OCI-LY7 (cell line): Measurements from ENCODE around the gene KANSL3. TPM values are rescaled to one million over a fixed set of nuclear protein-coding genes. Genes with fewer than 3 reads are reported as not detected.
"Not testable (repeated sequence)": the region's sequence is repeated elsewhere in the genome, so short reads cannot be mapped to it uniquely, and the experiment has no call there.

ENCODE experiments used
- BruUV-seq: library from RNA; stranded (reverse); fragments of 400-500 nt; replicated peaks from 2 replicates; lab custom pipeline; 2021; lab: Mats Ljungman, UMichigan
- CTCF ChIA-PET: fragments of 300-600 bp; sonication (Branson Sonifier 250); formaldehyde crosslinking; loops from one replicate; lab custom pipeline; 2022; ENCODE audit warnings: antibody characterized with exemption; ENCODE audit not compliant: unreplicated experiment; lab: Charles Lee
- POLR2A ChIA-PET: fragments of 300-600 bp; sonication (Branson Sonifier 250); formaldehyde crosslinking; loops from one replicate; lab custom pipeline; 2022; ENCODE audit warnings: antibody characterized with exemption; lab: Charles Lee
- DNase-seq: peaks from one replicate; pipeline ENCODE4 v3.0.0-alpha.2; 2015; ENCODE audit warnings: low spot score
- H2AFZ ChIP-seq: fragments of 200-600 bp; sonication (generic), shearing (Covaris generic); 2 replicates; pipeline ENCODE4 v1.6.1; 2014; ENCODE audit warnings: mild to moderate bottlenecking, antibody characterized with exemption, low read length, moderate library complexity
- H3K27ac ChIP-seq: fragments of 200-600 bp; sonication (generic); 2 replicates; pipeline ENCODE4 v1.5.1; 2014; ENCODE audit warnings: mixed run types, low read depth, mild to moderate bottlenecking, moderate library complexity, low read length, inconsistent platforms; ENCODE audit not compliant: poor library complexity, severe bottlenecking
- H3K36me3 ChIP-seq: fragments of 200-600 bp; sonication (generic); 2 replicates; pipeline ENCODE4 v1.6.1; 2014; ENCODE audit warnings: mild to moderate bottlenecking, antibody characterized with exemption, low read length, moderate library complexity, mixed read lengths; ENCODE audit not compliant: insufficient read depth
- H3K4me1 ChIP-seq: fragments of 200-600 bp; sonication (generic); 2 replicates; pipeline ENCODE4 v1.5.1; 2014; ENCODE audit warnings: mild to moderate bottlenecking, low read length; ENCODE audit not compliant: insufficient read depth, poor library complexity, severe bottlenecking
- H3K4me2 ChIP-seq: fragments of 200-600 bp; sonication (generic); 2 replicates; pipeline ENCODE4 v1.6.1; 2014; ENCODE audit warnings: mild to moderate bottlenecking, low read length
- H3K4me3 ChIP-seq: fragments of 200-600 bp; sonication (generic); 2 replicates; pipeline ENCODE4 v1.5.1; 2014; ENCODE audit warnings: mild to moderate bottlenecking, low read depth, low read length; ENCODE audit not compliant: poor library complexity, severe bottlenecking
- H3K79me2 ChIP-seq: fragments of 200-600 bp; sonication (generic); 2 replicates; pipeline ENCODE4 v1.6.1; 2016; ENCODE audit warnings: low read depth, mild to moderate bottlenecking, low read length, moderate library complexity, mixed read lengths; ENCODE audit not compliant: insufficient read depth
- H3K9me2 ChIP-seq: fragments of 200-600 bp; sonication (generic); 2 replicates; pipeline ENCODE4 v1.6.1; 2016; ENCODE audit warnings: mild to moderate bottlenecking, low read length, mixed read lengths; ENCODE audit not compliant: insufficient read depth
- H3K9me3 ChIP-seq: fragments of 200-600 bp; sonication (generic); 2 replicates; pipeline ENCODE4 v1.6.1; 2014; ENCODE audit warnings: mild to moderate bottlenecking, mixed run types, low read length, mixed read lengths
- H4K20me1 ChIP-seq: fragments of 200-600 bp; sonication (generic); 2 replicates; pipeline ENCODE4 v1.6.1; 2014; ENCODE audit warnings: mild to moderate bottlenecking, antibody characterized with exemption, low read length, moderate library complexity, mixed read lengths; ENCODE audit not compliant: insufficient read depth
- EZH2phosphoT487 ChIP-seq: fragments of 200-600 bp; sonication (generic); IDR thresholded peaks from 2 replicates; pipeline ENCODE4 v1.6.1; 2018; ENCODE audit warnings: low read depth, borderline replicate concordance, mild to moderate bottlenecking, mixed run types, antibody characterized with exemption, low read length, moderate library complexity, mixed read lengths
- intact Hi-C: fragments of 100-400 bp; cut with micrococcal nuclease; formaldehyde crosslinking; loops from one replicate; pipeline ENCODE4 v1.10.0; 2022; ENCODE audit not compliant: unreplicated experiment
- total RNA-seq, 2 experiments: library from RNA; depleted of rRNA in 1 of 2; stranded (reverse); fragments of >200 nt in 1 of 2; shearing (Covaris generic) in 1 of 2; gene quantifications; 2 replicates each; pipeline ENCODE4 v1.2.3, GENCODE V29; 2014 to 2022
- TF ChIP-seq, protein P1 (sequence below): fragments of 200-600 bp; sonication (generic); conservative IDR thresholded peaks from 2 replicates; pipeline ENCODE4 v1.5.1; 2014; ENCODE audit warnings: mild to moderate bottlenecking, antibody characterized with exemption, low read length, moderate library complexity, mixed read lengths

Gene KANSL3
- total RNA-seq, 2 experiments from 2014 or later = 46.4 to 51.6 TPM

- H3K4me1 ChIP-seq = no peaks in the 10 kb centered on the region
- no peak overlapping the region for H3K27ac ChIP-seq
- CTCF ChIA-PET = no interaction called here
- H3K9me2 ChIP-seq = no peaks in the 10 kb centered on the region
- POLR2A ChIA-PET = no interaction called here
- H3K4me3 ChIP-seq = no peak overlapping the region
- no peaks in the 10 kb centered on the region for H3K9me3 ChIP-seq
- no peaks in the 10 kb centered on the region for H3K79me2 ChIP-seq
- H3K36me3 ChIP-seq = no peaks in the 10 kb centered on the region
- no peak overlapping the region for H3K4me2 ChIP-seq
- BruUV-seq = no TSS peak
- no peak for DNase-seq
- intact Hi-C loops = no loop called here
- H4K20me1 ChIP-seq = no peaks in the 10 kb centered on the region
- TF ChIP-seq EZH2phosphoT487 = no peak
- TF ChIP-seq, protein P1, sequence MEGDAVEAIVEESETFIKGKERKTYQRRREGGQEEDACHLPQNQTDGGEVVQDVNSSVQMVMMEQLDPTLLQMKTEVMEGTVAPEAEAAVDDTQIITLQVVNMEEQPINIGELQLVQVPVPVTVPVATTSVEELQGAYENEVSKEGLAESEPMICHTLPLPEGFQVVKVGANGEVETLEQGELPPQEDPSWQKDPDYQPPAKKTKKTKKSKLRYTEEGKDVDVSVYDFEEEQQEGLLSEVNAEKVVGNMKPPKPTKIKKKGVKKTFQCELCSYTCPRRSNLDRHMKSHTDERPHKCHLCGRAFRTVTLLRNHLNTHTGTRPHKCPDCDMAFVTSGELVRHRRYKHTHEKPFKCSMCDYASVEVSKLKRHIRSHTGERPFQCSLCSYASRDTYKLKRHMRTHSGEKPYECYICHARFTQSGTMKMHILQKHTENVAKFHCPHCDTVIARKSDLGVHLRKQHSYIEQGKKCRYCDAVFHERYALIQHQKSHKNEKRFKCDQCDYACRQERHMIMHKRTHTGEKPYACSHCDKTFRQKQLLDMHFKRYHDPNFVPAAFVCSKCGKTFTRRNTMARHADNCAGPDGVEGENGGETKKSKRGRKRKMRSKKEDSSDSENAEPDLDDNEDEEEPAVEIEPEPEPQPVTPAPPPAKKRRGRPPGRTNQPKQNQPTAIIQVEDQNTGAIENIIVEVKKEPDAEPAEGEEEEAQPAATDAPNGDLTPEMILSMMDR = no peak
- no peak overlapping the region for H2AFZ ChIP-seq
Measured at GRCh38 chr2:96558485-96558884, 79.6 kb downstream of the KANSL3 start.

DNA sequence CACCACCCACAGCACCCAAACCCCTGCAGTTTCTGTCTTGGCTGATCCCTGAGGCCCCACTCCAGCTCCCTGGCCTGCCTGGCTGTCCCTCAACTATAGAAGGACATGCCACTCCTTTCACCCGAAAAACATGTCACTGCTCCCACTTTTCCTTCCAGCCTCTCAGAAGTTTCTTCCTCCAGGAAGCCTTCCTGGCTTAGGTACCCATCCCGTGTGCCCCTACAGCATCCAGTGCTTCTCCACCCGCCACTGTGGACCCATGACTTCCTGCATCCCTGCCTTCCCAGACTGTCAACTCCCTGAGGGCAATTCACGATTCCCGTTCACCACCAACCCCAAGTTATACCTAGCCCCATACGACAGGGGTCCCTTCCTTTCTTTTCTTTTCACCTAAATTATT, 80.1 kb downstream of the KANSL3 start:
- H4K20me1 ChIP-seq = no peaks in the 10 kb centered on the region
- H3K4me2 ChIP-seq = no peak overlapping the region
- TF ChIP-seq, protein P1 = no peak
- no peak for TF ChIP-seq EZH2phosphoT487
- H3K79me2 ChIP-seq = no peaks in the 10 kb centered on the region
- H3K9me2 ChIP-seq = no peaks in the 10 kb centered on the region
- no peaks in the 10 kb centered on the region for H3K9me3 ChIP-seq
- DNase-seq = no peak
- H3K27ac ChIP-seq = no peak overlapping the region
- no peak overlapping the region for H2AFZ ChIP-seq
- no peak overlapping the region for H3K4me3 ChIP-seq
- ChIA-PET CTCF (no interaction called here), POLR2A (interaction anchor here (0.6 kb wide), 1 partner anchor 233 kb away, joined by 4 read pairs; no protein-coding TSS in a partner anchor)
- intact Hi-C loops = no loop called here
- BruUV-seq = no TSS peak
- H3K4me1 ChIP-seq = no peaks in the 10 kb centered on the region
- H3K36me3 ChIP-seq = no peaks in the 10 kb centered on the region

- POLR2A ChIA-PET, H4K20me1 ChIP-seq, H3K36me3 ChIP-seq, H3K9me3 ChIP-seq, H3K9me2 ChIP-seq, H3K4me1 ChIP-seq, BruUV-seq, intact Hi-C loops, H3K27ac ChIP-seq, H2AFZ ChIP-seq, H3K79me2 ChIP-seq, DNase-seq, H3K4me3 ChIP-seq, CTCF ChIA-PET, H3K4me2 ChIP-seq: not testable (repeated sequence)
Measured at GRCh38 chr2:96557421-96557820, 80.7 kb downstream of the KANSL3 start.
